Neuronal stem cell (in vitro differentiated cells): ENCODE results near the gene DNM3.
A peak's percentile ranks its signal among the peaks of the same experiment; 100 is the strongest.

ENCODE experiments used
- DNase-seq: peaks from one replicate; pipeline ENCODE4 v3.0.0-alpha.2; 2013; ENCODE audit warnings: low spot score
- H2AFZ ChIP-seq: one replicate; pipeline ENCODE4 v1.6.1; 2013; ENCODE audit warnings: mild to moderate bottlenecking, low read length, inconsistent platforms
- H2AK5ac ChIP-seq: 2 replicates; pipeline ENCODE4 v1.6.1; 2013; ENCODE audit warnings: low read depth, mild to moderate bottlenecking, inconsistent platforms, low read length, moderate library complexity, mixed read lengths
- H2BK120ac ChIP-seq: 2 replicates; pipeline ENCODE4 v1.6.1; 2013; ENCODE audit warnings: low read depth, mild to moderate bottlenecking, inconsistent platforms, low read length, moderate library complexity, mixed read lengths
- H2BK12ac ChIP-seq: one replicate; pipeline ENCODE4 v1.6.1; 2013; ENCODE audit warnings: low read length, inconsistent platforms
- H2BK15ac ChIP-seq: 2 replicates; pipeline ENCODE4 v1.6.1; 2013; ENCODE audit warnings: mild to moderate bottlenecking, low read length, inconsistent platforms, mixed read lengths
- H2BK5ac ChIP-seq: one replicate; pipeline ENCODE4 v1.6.1; 2013; ENCODE audit warnings: inconsistent platforms, mild to moderate bottlenecking, low read length, moderate library complexity
- H3K14ac ChIP-seq: one replicate; pipeline ENCODE4 v1.6.1; 2013; ENCODE audit warnings: low read length, inconsistent platforms
- H3K18ac ChIP-seq: 2 replicates; pipeline ENCODE4 v1.6.1; 2013; ENCODE audit warnings: low read length, inconsistent platforms
- H3K23ac ChIP-seq: 2 replicates; pipeline ENCODE4 v1.6.1; 2013; ENCODE audit warnings: low read depth, mild to moderate bottlenecking, mixed read lengths, low read length, inconsistent platforms; ENCODE audit not compliant: poor library complexity
- H3K27ac ChIP-seq: replicated peaks from 3 replicates; pipeline ENCODE4 v1.5.1; 2013; ENCODE audit warnings: low read length, inconsistent platforms
- H3K27me3 ChIP-seq, 3 experiments: 2 replicates each; pipeline ENCODE4 v1.6.1; 2013; ENCODE audit warnings: low read length in 3 of 3, mild to moderate bottlenecking in 2 of 3, inconsistent platforms in 1 of 3, low read depth in 1 of 3, mixed read lengths in 1 of 3, moderate library complexity in 1 of 3; ENCODE audit not compliant: control insufficient read depth in 3 of 3, insufficient read depth in 3 of 3
- H3K36me3 ChIP-seq, 2 donors: replicated peaks in 1 of 2; 2 replicates each; pipeline ENCODE4 v1.6.1; 2013; ENCODE audit warnings: low read length in 2 of 2; ENCODE audit not compliant: control insufficient read depth in 2 of 2, insufficient read depth in 2 of 2
- H3K4ac ChIP-seq: 2 replicates; pipeline ENCODE4 v1.6.1; 2013; ENCODE audit warnings: inconsistent platforms, mild to moderate bottlenecking, low read length, moderate library complexity
- H3K4me1 ChIP-seq, 2 donors: 1 replicate in 1 of 2; 2 replicates in 1 of 2; pipeline ENCODE4 v1.6.1; 2013; ENCODE audit warnings: low read length in 2 of 2, low read depth in 1 of 2; ENCODE audit not compliant: control insufficient read depth in 2 of 2, insufficient read depth in 1 of 2
- H3K4me2 ChIP-seq: one replicate; pipeline ENCODE4 v1.6.1; 2013; ENCODE audit warnings: mild to moderate bottlenecking, low read length, inconsistent platforms; ENCODE audit not compliant: insufficient read depth, poor library complexity, severe bottlenecking
- H3K4me3 ChIP-seq, 2 donors: 2 replicates each; pipeline ENCODE4 v1.5.1; 2013; ENCODE audit warnings: low read length in 2 of 2, mild to moderate bottlenecking in 2 of 2, inconsistent platforms in 1 of 2, moderate library complexity in 1 of 2
- H3K79me1 ChIP-seq: one replicate; pipeline ENCODE4 v1.6.1; 2013; ENCODE audit warnings: low read depth, mild to moderate bottlenecking, inconsistent platforms, low read length, moderate library complexity
- H3K9ac ChIP-seq: one replicate; pipeline ENCODE4 v1.6.1; 2013; ENCODE audit warnings: mild to moderate bottlenecking, low read depth, low read length, inconsistent platforms; ENCODE audit not compliant: poor library complexity
- H3K9me3 ChIP-seq, 2 donors: replicated peaks in 1 of 2; 2 replicates each; pipeline versions ENCODE3 to v1.6.1; 2013; ENCODE audit warnings: low read length in 2 of 2, mild to moderate bottlenecking in 2 of 2, inconsistent platforms in 1 of 2, low read depth in 1 of 2, mixed read lengths in 1 of 2, moderate library complexity in 1 of 2; ENCODE audit not compliant: control insufficient read depth in 2 of 2, insufficient read depth in 1 of 2
- H4K8ac ChIP-seq: one replicate; pipeline ENCODE4 v1.6.1; 2013; ENCODE audit warnings: low read depth, mild to moderate bottlenecking, inconsistent platforms, low read length, moderate library complexity
- H4K91ac ChIP-seq: one replicate; pipeline ENCODE4 v1.6.1; 2013; ENCODE audit warnings: low read length, low read depth, mild to moderate bottlenecking, inconsistent platforms; ENCODE audit not compliant: poor library complexity
- WGBS, 2 donors: extraction: QIAGEN DNeasy Blood & Tissue Kit; methylation state at CpG; one replicate each; pipeline ENCODE4 v1.1.7; 2013; ENCODE audit warnings: missing lambda C conversion rate in 2 of 2, mixed read lengths in 1 of 2; ENCODE audit not compliant: insufficient read length in 2 of 2, insufficient replicate concordance in 1 of 2; ENCODE audit errors: extremely low coverage in 2 of 2; 5-methylcytosine and 5-hydroxymethylcytosine counted together

DNM3 gene

DNA sequence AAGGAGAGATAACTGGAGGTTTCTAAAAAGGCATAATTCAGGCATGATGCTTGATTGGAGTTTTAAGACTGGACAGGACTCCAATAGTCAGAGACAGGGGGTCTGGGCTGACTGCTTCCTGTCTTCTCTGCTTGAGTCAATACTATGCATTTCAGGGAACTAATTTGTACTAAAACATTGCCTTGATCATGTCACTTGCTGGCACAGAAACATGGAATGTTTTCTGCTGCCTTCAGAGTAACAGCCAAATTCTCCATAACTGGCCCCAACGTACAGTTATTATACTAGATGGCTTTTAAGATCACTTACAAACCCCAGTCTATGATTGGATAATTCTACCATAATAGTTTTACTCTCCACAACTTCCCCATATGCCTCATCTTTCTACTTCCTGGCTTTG is 247.0 kb downstream of the DNM3 start:
- no peak for DNase-seq
- Histone ChIP-seq H4K8ac (no peak overlapping the region), H2BK15ac (no peak overlapping the region), H3K36me3 (no peaks in the 10 kb centered on the region), H3K9me3 (no peaks in the 10 kb centered on the region), H3K79me1 (no peaks in the 10 kb centered on the region), H2BK120ac (no peak overlapping the region), H3K14ac (no peak overlapping the region), H3K27ac (no peak overlapping the region), H3K9ac (no peak overlapping the region), H3K4me3 (no peak overlapping the region), H3K18ac (no peak overlapping the region), H2BK5ac (no peak overlapping the region), H4K91ac (no peak overlapping the region), H3K4ac (no peak overlapping the region), H2BK12ac (no peak overlapping the region), H3K23ac (no peak overlapping the region), H3K27me3 (no peaks in the 10 kb centered on the region), H3K4me1 (peaks cover 0 to 4% of the 10 kb centered on the region in 2 donors), H3K4me2 (no peak overlapping the region), H2AK5ac (no peak overlapping the region), H2AFZ (no peak overlapping the region)
- WGBS, 2 donors: no CpG with 5 or more reads among the region's 1 CpG

DNA sequence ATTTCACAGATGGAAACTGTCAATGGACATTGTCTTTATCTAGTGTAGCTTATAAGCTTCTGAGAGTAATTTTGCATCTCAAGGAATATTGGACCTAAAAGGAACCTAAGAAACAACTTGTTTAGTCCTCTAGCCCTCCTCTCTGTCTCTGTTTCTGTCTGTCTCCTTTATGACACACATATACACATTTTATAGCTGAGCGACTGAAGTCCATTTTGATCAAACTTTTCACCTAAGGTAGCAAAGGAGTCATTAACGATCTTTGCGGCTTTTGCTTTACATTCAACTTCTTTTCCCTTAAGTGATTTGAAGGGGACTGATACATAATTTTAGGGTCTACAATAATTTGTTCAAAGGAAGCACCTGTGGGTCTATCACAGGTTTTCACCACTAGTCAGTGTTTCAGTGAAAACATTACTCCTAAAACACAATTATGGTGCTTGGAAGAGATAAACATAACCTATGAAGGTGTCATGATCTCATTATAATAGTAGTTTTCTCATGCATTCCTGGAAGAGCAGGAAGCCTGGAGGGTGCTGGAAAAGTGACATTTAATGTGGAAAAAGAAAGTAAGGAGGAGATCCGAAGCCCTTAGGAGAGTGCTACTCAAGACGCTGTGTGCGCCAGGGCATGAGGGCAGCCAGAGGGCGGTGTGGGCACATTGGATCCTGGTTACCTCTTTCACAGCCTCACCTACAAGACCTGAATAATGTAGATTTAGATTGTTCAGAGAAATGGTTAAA is 248.6 kb downstream of the DNM3 start:
- H2AK5ac ChIP-seq: no peak overlapping the region
- no peak overlapping the region for H3K18ac ChIP-seq
- H2BK5ac ChIP-seq: no peak overlapping the region
- H3K79me1 ChIP-seq: no peaks in the 10 kb centered on the region
- H3K4me2 ChIP-seq: no peak overlapping the region
- H2AFZ ChIP-seq: no peak overlapping the region
- no peak overlapping the region for H3K9ac ChIP-seq
- no peak overlapping the region for H3K27ac ChIP-seq
- no CpG with 5 or more reads among the region's 7 CpGs for WGBS, 2 donors
- H3K4me1 ChIP-seq: peaks cover 0 to 4% of the 10 kb centered on the region in 2 donors
- no peak overlapping the region for H3K23ac ChIP-seq
- peak; percentile 14 for DNase-seq
- no peaks in the 10 kb centered on the region for H3K36me3 ChIP-seq
- H2BK15ac ChIP-seq: no peak overlapping the region
- H3K9me3 ChIP-seq: no peaks in the 10 kb centered on the region
- no peak overlapping the region for H3K4me3 ChIP-seq
- H2BK120ac ChIP-seq: no peak overlapping the region
- H3K27me3 ChIP-seq: no peaks in the 10 kb centered on the region
- H4K8ac ChIP-seq: no peak overlapping the region
- no peak overlapping the region for H3K4ac ChIP-seq
- no peak overlapping the region for H4K91ac ChIP-seq
- no peak overlapping the region for H3K14ac ChIP-seq
- no peak overlapping the region for H2BK12ac ChIP-seq

DNA sequence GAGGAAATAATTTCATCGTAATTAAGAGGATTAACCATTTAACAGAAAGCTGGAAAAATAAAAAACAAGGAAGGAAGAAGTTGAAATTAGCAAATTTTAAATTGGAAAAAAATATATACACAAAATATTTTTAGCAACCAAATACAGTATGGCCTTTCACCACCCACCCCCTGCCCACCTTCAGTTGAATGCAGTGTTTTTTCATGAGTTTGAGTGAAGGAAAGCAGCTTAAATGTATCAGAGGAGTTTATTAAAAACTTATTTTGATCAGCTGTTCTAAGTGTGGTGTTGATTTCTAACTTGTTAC is 249.2 kb downstream of the DNM3 start:
- no peak overlapping the region for H2BK12ac ChIP-seq
- no CpG with 5 or more reads among the region's 1 CpG for WGBS, 2 donors

DNA sequence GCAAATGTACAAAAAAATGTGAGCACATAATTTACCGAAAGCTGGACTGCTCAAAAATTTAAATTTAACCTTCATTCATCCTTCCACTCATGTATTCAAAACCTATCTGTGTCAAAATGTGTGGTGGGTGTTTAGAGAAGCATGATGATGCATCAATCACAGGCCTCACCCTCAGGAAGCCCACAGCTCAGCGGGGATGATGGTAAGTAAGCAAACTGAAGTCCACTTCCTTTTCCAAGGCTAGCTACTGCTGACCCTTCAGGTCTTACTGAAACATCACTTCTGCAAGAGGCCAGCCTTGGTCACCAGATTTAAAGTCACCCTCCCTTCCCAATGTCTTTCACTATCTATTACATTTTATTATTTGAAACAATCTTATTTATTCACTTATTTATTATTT is 254.5 kb downstream of the DNM3 start:
- H3K18ac ChIP-seq: no peak overlapping the region
- no peak overlapping the region for H3K14ac ChIP-seq
- no peak overlapping the region for H2AK5ac ChIP-seq
- H2BK5ac ChIP-seq: no peak overlapping the region
- H3K4me2 ChIP-seq: no peak overlapping the region
- H3K27ac ChIP-seq: no peak overlapping the region
- no CpG with 5 or more reads among the region's 2 CpGs for WGBS, 2 donors
- H3K79me1 ChIP-seq: no peaks in the 10 kb centered on the region
- H3K27me3 ChIP-seq: no peaks in the 10 kb centered on the region
- no peak overlapping the region for H3K23ac ChIP-seq
- H3K9me3 ChIP-seq: no peaks in the 10 kb centered on the region
- no peak overlapping the region for H4K91ac ChIP-seq
- no peak for DNase-seq
- no peak overlapping the region for H2BK120ac ChIP-seq
- no peak overlapping the region for H3K4me3 ChIP-seq
- H2AFZ ChIP-seq: no peak overlapping the region
- H3K9ac ChIP-seq: no peak overlapping the region
- no peak overlapping the region for H2BK12ac ChIP-seq
- no peak overlapping the region for H4K8ac ChIP-seq
- H3K36me3 ChIP-seq: no peaks in the 10 kb centered on the region
- H3K4ac ChIP-seq: no peak overlapping the region
- peaks cover 0 to 5% of the 10 kb centered on the region in 2 donors for H3K4me1 ChIP-seq
- no peak overlapping the region for H2BK15ac ChIP-seq

More for the DNA sequence above, 249.2 kb downstream of the DNM3 start:
- no peaks in the 10 kb centered on the region for H3K27me3 ChIP-seq
- no peak overlapping the region for H2AFZ ChIP-seq
- H3K9ac ChIP-seq: no peak overlapping the region
- no peak overlapping the region for H2BK15ac ChIP-seq
- H3K23ac ChIP-seq: no peak overlapping the region
- no peaks in the 10 kb centered on the region for H3K9me3 ChIP-seq
- H3K36me3 ChIP-seq: no peaks in the 10 kb centered on the region
- H3K14ac ChIP-seq: no peak overlapping the region
- H4K8ac ChIP-seq: no peak overlapping the region
- H3K4me3 ChIP-seq: no peak overlapping the region
- no peak for DNase-seq
- no peak overlapping the region for H3K4ac ChIP-seq
- no peak overlapping the region for H2AK5ac ChIP-seq
- H3K4me2 ChIP-seq: no peak overlapping the region
- H3K27ac ChIP-seq: no peak overlapping the region
- H3K18ac ChIP-seq: no peak overlapping the region
- H2BK120ac ChIP-seq: no peak overlapping the region
- H4K91ac ChIP-seq: no peak overlapping the region
- H3K79me1 ChIP-seq: no peaks in the 10 kb centered on the region
- H2BK5ac ChIP-seq: no peak overlapping the region
- H3K4me1 ChIP-seq: peaks cover 0 to 3% of the 10 kb centered on the region in 2 donors
